Fibroblast of the aortic adventitia (primary cell): Measurements from ENCODE around the gene KYAT1. TPM values are rescaled to one million over a fixed set of nuclear protein-coding genes. Genes with fewer than 3 reads are reported as not detected.

Experiments
- DNase-seq: peaks from one replicate; pipeline ENCODE4 v3.0.0-alpha.2; 2010; ENCODE audit warnings: low read depth
- H3K4me3 ChIP-seq: 2 replicates; pipeline ENCODE4 v1.5.1; 2011; ENCODE audit warnings: low read depth, mild to moderate bottlenecking, control low read depth, low read length, moderate library complexity
- total RNA-seq: library from RNA; depleted of rRNA; stranded (reverse); fragments of >200 nt; gene quantifications from 2 replicates; pipeline ENCODE4 v1.2.3, GENCODE V29; 2012; ENCODE audit warnings: low replicate concordance
- TF ChIP-seq, protein P1 (sequence below): IDR thresholded peaks from 2 replicates; pipeline ENCODE4 v1.5.1; 2011; ENCODE audit warnings: mild to moderate bottlenecking, low read length, control low read depth, inconsistent platforms; ENCODE audit not compliant: insufficient read depth

Gene KYAT1
- total RNA-seq, 1 donor = 6.8 TPM

DNA sequence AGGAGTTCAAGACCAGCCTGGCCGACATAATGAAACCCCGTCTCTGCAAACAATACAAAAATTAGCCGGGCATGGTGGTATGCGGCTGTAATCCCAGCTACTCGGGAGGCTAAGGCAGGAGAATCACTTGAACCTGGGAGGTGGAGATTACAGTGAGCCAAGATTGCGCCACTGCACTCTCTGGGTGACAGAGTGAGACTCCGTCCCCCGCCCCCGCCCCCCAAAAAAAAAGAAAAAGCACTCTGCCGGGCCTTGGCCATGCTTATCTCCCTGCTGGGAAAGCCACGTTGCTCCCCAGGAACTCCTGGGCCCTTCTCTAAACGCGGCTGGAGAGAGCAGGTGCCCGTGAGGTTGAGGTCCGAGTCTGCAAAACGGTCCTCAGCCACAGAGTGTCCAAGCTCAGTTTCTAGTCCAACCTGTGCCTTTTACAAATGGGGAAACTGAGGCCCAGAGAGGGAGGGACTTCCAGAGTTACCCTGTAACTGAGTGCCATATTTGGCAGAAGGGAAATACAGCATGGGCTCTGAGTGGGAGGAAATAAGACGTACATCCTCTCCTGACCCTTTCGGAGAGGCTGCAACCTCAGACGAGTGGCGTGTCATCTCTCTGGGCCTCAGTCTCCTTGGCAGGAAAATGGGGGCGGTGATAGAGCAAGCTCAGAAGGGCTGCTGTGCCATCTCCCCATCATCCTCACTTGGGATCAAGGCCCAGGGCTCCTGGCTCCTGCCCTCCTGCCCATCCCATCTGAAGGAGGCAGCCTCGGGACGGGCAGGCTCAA, 32.4 kb upstream of the KYAT1 start:
- no peak for DNase-seq
- TF ChIP-seq, protein P1, sequence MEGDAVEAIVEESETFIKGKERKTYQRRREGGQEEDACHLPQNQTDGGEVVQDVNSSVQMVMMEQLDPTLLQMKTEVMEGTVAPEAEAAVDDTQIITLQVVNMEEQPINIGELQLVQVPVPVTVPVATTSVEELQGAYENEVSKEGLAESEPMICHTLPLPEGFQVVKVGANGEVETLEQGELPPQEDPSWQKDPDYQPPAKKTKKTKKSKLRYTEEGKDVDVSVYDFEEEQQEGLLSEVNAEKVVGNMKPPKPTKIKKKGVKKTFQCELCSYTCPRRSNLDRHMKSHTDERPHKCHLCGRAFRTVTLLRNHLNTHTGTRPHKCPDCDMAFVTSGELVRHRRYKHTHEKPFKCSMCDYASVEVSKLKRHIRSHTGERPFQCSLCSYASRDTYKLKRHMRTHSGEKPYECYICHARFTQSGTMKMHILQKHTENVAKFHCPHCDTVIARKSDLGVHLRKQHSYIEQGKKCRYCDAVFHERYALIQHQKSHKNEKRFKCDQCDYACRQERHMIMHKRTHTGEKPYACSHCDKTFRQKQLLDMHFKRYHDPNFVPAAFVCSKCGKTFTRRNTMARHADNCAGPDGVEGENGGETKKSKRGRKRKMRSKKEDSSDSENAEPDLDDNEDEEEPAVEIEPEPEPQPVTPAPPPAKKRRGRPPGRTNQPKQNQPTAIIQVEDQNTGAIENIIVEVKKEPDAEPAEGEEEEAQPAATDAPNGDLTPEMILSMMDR = no peak
- H3K4me3 ChIP-seq = no peak overlapping the region

DNA sequence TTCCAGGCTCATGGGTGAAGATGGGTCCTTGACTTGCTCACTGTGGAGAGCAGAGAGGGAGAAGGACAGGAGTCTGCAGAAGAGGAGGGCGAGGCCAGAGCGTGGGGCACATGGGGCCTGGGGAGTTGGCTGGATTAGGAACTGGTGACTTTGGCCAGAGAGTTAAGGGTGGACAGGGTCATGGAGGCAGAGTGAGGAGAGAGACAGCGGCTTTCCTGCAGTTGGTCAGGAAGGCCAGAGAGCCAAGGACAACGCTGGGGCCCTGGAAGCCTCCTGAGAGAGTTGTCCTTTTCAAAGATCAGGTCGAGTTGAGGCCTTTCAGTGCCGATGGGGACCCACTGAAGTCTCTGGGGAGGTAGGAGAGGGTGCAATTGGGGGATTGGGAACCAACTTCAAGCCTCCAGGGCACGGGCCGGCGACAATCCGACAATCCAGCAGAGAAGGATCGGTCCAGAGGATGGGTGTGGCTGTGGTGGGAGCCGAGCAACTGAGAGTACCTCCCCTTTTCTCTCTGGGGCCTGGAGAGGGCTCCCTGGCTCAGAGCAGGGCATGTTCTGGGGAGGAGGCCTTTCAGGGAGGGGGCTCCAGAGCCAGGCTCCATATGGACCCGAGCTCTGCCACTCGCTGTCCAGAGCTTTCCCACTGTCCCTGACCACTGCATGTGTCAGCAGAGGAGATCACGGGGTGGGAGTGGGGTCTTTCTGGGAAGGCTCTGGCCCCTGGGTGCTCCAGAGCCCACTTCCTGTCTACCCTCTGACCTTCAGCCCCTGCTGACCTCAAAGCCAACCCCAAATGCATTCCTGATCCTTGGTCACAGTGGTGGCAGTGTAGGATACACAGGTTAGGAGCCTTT, 31.5 kb upstream of the KYAT1 start:
- H3K4me3 ChIP-seq = no peak overlapping the region
- TF ChIP-seq, protein P1 = no peak
- DNase-seq = no peak

DNA sequence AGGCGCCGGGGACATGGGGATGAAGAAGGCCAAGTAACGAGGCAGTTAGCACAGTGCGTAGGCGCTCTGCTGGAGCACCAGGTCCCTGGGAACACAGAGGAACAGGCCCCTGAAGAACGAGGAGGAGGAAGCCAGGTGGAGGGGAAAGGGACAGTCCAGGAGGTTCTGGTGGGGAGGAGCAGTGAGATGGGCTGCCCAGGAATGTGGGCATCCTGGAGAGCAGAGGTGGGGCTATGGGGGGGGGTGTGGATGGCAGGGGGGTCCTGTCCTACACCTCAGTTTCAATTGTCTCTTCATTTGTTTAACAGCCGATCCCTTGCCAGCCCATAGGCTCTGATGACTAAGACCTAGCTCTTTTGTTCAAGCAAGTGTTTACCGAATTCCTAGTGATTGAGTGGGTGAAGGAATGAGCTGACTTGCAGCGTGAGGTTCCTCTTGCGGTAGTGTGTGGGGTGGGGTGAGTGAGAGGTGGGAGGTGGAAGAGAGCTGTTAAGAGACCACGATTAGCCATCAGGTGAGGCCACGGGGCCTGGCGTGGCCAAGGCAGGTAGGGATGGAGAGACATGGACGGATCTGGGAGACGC, 30.6 kb upstream of the KYAT1 start:
- H3K4me3 ChIP-seq = no peak overlapping the region
- peak; percentile 82 for DNase-seq
- TF ChIP-seq, protein P1 = no peak

DNA sequence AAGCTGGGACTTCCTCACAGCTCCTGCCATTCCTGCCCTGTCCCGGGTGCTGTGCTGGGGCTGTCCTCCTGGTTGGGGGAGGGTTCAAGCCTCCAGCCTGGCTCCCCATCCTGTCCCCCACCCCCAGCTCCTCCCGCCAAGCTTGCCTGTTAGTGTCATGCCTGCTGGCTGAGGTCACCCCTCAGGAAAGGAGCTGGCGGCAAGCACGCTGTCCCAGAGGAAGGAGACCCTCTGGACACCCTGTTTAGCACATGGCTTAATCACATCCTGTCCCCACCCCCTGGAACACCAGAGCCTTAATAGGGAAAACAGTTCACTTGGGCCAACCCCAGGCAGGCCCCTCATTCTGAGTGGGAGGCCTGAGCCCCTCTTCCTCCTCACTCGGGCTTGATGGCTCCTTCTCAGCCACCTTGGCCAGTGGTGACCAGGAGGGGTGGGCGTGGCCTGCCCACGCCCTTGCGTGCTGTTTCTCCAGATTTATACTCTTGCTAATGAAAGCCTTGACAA, 29.8 kb upstream of the KYAT1 start:
- DNase-seq = no peak
- no peak overlapping the region for H3K4me3 ChIP-seq
- TF ChIP-seq, protein P1 = no peak

DNA sequence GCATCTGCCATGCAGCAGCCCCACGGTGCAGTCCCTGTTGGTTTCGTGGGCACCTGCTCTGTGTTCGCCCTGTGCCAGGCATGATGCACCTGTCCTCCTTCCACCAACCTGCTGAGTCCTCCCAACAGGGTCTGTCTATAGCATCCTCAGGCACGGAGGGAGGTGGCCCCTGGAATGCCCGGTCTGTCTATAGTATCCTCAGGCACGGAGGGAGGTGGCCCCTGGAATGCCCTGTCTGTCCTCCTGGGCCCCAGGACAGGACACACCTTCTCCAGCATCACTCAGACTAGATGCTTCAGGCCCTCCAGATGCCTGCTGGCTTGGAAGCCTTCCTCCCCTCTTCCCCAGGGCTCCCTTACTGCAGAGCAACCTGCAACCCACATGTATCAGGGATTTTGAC, 29.2 kb upstream of the KYAT1 start:
- DNase-seq = no peak

DNA sequence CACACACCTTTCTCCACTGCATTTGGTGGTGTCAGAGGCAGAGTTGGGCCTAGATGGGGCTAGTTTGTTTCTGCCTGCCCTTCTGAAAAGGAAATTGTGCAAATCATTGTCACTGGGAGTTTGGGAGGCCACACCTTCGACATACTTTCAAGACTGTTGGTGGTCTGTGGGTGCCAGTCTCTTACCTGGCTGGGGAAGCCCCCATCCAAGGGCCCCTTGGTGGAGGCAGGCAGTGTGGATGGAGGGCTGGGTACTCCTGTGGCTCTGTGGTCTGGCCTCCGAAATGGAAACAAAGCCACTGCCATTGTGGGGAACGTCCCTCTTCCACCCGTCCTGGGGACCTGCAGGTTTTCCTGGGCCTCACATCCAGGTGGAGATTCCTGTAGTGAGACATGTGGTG, 28.1 kb upstream of the KYAT1 start:
- no peak for DNase-seq
- TF ChIP-seq, protein P1 = no peak

More for the DNA sequence above, 29.2 kb upstream of the KYAT1 start:
- TF ChIP-seq, protein P1 = no peak
- H3K4me3 ChIP-seq = no peak overlapping the region

More for the DNA sequence above, 28.1 kb upstream of the KYAT1 start:
- H3K4me3 ChIP-seq = no peak overlapping the region
